Stomach smooth muscle (tissue), 2 donors: ENCODE measurements around the gene B3GALT5.

Experiments used
- H3K27ac ChIP-seq: one replicate; pipeline ENCODE4 v1.7.0; 2013; ENCODE audit warnings: mild to moderate bottlenecking, low read length, inconsistent platforms
- H3K27me3 ChIP-seq, 2 donors: one replicate each; pipeline ENCODE4 v1.7.0; 2013; ENCODE audit warnings: low read length in 2 of 2; ENCODE audit not compliant: insufficient read depth in 2 of 2, control insufficient read depth in 1 of 2
- H3K36me3 ChIP-seq, 2 donors: one replicate each; pipeline ENCODE4 v1.7.0; 2013; ENCODE audit warnings: low read length in 2 of 2; ENCODE audit not compliant: control insufficient read depth in 2 of 2, insufficient read depth in 2 of 2
- H3K4me1 ChIP-seq: one replicate; pipeline ENCODE4 v1.7.0; 2013; ENCODE audit warnings: low read length; ENCODE audit not compliant: control insufficient read depth, insufficient read depth
- H3K4me3 ChIP-seq, 2 donors: one replicate each; pipeline ENCODE4 v1.7.0; 2013; ENCODE audit warnings: low read length in 2 of 2
- H3K9ac ChIP-seq, 2 donors: one replicate each; pipeline ENCODE4 v1.7.0; 2013; ENCODE audit warnings: low read length in 2 of 2, mild to moderate bottlenecking in 1 of 2
- H3K9me3 ChIP-seq, 2 donors: one replicate each; pipeline ENCODE4 v1.7.0; 2013; ENCODE audit warnings: low read length in 2 of 2; ENCODE audit not compliant: control insufficient read depth in 2 of 2
- donor health status: healthy.
- donor health status: Pancreatic carcinoma.

B3GALT5 gene

DNA sequence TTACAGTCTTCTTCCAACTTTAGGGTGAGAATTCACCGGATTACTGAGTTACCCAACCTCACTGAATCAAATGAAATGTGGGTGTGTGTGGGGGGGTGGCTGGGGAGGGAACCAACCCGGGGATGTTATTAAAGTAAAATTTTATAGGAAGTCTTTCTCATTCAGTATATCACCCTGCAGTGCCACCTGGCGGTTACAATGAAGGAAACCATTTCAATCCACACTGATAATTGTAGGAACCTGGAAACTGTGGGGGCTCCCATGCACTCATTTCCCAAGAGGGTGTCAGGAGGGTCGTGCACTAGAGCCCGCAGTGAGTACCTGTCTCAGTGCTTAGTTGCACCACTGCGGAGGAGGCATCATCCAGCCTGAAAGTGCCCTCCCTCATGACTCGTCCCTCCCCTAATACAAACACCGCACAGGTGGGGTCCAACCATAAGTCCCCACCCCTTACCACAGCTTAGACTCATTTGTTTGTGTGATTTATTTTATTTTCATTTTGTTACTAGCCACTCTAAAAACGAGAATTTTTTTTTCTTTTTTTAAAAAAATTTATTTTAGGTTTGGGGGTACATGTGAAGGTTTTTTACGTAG, 103.2 kb downstream of the B3GALT5 start:
- Histone ChIP-seq H3K9me3 (no peaks in the 10 kb centered on the region), H3K4me1 (no peaks in the 10 kb centered on the region), H3K27ac (no peak overlapping the region), H3K4me3 (no peak overlapping the region), H3K9ac (no peak overlapping the region), H3K27me3 (peaks cover 0 to 5% of the 10 kb centered on the region in 2 donors), H3K36me3 (no peaks in the 10 kb centered on the region)

- no peaks in the 10 kb centered on the region for H3K9me3 ChIP-seq
- peaks cover 0 to 3% of the 10 kb centered on the region in 2 donors for H3K27me3 ChIP-seq
- H3K27ac ChIP-seq: no peak overlapping the region
- H3K4me3 ChIP-seq: no peak overlapping the region
- H3K36me3 ChIP-seq: no peaks in the 10 kb centered on the region
- no peak overlapping the region for H3K9ac ChIP-seq
- H3K4me1 ChIP-seq: no peaks in the 10 kb centered on the region
Observed at GRCh38 chr21:39720126-39720778, 107.5 kb downstream of the B3GALT5 start.

DNA sequence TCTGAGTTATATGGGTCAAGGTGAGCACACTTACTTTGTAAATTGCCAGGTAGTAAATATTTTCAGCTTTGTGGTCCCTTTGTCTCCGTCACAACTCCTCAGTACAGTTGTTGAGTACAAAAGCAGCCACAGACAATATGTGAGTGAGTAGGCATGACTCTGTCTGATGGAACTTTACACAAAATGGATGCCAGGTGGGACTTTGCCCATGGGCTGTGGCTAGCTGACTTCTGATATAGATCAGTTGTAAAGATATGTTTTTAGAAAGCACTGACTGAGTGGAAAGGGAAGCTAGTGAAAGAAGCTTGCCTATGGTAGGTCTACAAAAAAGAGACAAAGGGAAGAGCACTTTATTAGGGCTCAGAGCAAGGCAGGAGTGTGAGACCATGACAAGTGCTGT, 109.1 kb downstream of the B3GALT5 start:
- Histone ChIP-seq H3K9me3 (no peaks in the 10 kb centered on the region), H3K27me3 (peaks cover 0 to 3% of the 10 kb centered on the region in 2 donors), H3K4me1 (no peaks in the 10 kb centered on the region), H3K9ac (no peak overlapping the region), H3K36me3 (no peaks in the 10 kb centered on the region), H3K4me3 (no peak overlapping the region), H3K27ac (no peak overlapping the region)
